ES-I3 (cell line): ENCODE data around the gene VTCN1.

ENCODE experiments used
- H3K36me3 ChIP-seq: 2 replicates; pipeline ENCODE4 v1.6.1; 2013; ENCODE audit warnings: mild to moderate bottlenecking, low read length, control low read depth, moderate library complexity; ENCODE audit not compliant: insufficient read depth
- H3K4me1 ChIP-seq: 2 replicates; pipeline ENCODE4 v1.6.1; 2013; ENCODE audit warnings: mild to moderate bottlenecking, control low read depth, low read length; ENCODE audit not compliant: insufficient read depth
- H3K9ac ChIP-seq: 2 replicates; pipeline ENCODE4 v1.6.1; 2013; ENCODE audit warnings: low read depth, mild to moderate bottlenecking, low read length, moderate library complexity
- H3K9me3 ChIP-seq: 2 replicates; pipeline ENCODE4 v1.6.1; 2013; ENCODE audit warnings: mild to moderate bottlenecking, low read length, moderate library complexity; ENCODE audit not compliant: control insufficient read depth, insufficient read depth

The VTCN1 gene

DNA sequence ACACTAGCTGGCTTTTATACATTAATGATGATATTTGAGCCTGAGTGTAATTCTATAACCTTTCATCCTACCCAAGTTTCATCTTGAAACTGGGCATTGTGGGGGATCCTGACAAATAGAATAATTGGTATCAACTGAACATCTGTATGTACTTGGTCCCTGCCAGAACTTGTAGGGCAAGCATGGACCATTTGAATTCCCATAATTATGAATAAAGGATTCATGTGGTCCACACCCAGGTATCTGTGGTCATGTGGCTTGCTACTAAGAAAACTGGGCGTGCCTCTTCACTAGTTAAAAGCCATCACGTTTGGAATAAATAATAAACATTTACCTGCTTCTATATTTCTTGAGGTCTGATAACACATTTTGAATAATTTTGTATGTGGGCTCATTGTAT, 20.6 kb upstream of the VTCN1 start:
- Histone ChIP-seq H3K9me3 (no peaks in the 10 kb centered on the region), H3K9ac (no peak overlapping the region), H3K4me1 (no peaks in the 10 kb centered on the region), H3K36me3 (no peaks in the 10 kb centered on the region)

DNA sequence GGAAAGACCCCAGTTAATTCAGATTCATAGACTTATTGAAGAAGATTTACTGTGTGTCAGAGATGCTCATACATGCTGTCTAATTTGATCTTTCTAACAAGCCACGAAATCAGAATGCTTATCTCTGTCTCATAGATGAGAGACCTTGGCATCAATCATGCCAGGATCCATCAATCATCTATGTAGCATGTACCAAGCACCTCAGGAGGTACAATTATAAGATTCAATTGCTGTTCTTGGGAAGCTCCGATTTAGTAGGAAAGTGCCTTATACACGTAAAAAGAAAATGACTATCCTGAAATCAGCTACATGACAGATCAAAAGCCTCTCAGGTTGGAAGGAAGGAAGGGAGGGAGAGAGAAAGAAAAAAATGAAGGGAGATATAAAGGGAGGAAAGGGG, 18.5 kb upstream of the VTCN1 start:
- H3K36me3 ChIP-seq: no peaks in the 10 kb centered on the region
- H3K9me3 ChIP-seq: no peaks in the 10 kb centered on the region
- H3K9ac ChIP-seq: no peak overlapping the region
- no peaks in the 10 kb centered on the region for H3K4me1 ChIP-seq

DNA sequence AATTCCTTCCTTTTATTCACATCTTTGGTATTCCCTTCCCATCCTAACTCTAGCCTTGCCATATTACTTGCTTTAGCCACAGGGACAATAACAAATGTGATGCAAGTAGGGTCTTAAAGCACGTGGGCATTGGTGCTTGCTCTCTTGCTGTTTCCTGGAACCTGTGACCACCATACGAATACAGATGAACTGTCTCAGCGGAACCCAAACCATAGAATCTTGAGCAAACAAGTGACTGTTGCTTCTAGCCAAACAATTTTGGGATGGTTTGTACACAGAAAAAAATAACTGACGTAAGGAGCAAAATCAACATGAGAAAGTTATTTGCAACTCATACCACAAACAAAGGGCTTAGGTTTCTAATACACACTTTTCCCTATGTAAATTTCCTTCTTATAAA, 15.2 kb upstream of the VTCN1 start:
- no peaks in the 10 kb centered on the region for H3K4me1 ChIP-seq
- H3K9me3 ChIP-seq: no peaks in the 10 kb centered on the region
- no peaks in the 10 kb centered on the region for H3K36me3 ChIP-seq
- no peak overlapping the region for H3K9ac ChIP-seq

DNA sequence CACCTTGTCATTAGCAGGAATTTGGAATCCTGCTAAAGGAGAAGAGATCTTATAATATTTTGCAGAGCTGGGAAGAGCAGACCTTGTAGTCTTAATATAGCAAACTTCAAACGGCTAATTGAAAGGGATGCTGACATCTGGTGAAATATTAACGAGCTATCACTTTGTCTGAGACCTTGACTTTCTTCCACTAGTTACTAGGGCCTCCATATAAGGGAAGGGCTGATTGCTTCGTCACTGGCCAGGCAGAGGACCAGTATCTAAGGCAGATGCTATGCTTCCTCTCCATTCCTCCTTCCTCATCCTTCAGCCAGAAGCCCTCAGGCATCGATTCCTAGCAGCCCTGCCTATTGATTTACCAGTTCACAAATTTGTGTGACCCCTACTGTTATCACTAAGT, 6.0 kb upstream of the VTCN1 start:
- Histone ChIP-seq H3K9me3 (peaks cover 2% of the 10 kb centered on the region; the same call in 1 of the 2 replicates), H3K9ac (no peak overlapping the region), H3K36me3 (no peaks in the 10 kb centered on the region), H3K4me1 (no peaks in the 10 kb centered on the region)

DNA sequence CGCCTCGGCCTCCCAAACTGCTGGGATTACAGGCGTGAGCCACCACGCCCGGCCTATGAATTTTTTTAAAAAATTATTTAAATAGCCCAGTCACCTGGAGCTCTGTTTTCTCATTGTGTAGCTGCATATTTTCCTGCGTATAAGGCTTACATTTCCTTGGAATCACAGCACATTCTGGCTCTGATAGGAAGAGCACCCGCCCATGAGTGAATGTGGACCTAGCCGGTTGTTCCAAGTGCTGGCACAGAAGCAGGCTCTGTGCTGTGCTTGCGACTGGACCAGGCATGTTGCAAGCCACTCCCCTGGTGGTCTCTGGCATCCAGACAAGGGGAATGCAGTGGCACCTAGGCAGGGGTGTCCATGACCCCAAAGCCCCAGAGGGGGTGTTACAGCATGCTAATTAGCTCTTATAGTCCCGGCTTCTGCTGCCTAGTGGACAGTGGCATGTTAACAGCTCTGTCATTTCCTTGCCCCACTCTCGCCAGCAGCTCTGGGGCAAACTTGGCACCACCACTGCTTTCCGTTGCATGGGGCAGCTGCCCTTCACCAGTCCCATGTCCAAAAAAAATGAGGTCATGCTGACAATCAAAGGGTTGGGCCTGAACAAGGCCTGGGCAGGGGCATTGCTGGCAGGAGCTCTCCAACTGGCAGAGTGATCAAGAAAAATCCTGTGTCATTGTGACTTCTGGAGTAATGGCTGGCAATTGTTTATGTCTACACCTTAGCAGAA, 5.2 kb upstream of the VTCN1 start:
- no peak overlapping the region for H3K9ac ChIP-seq
- H3K36me3 ChIP-seq: no peaks in the 10 kb centered on the region
- H3K4me1 ChIP-seq: no peaks in the 10 kb centered on the region
- H3K9me3 ChIP-seq: peaks cover 2% of the 10 kb centered on the region; the same call in 1 of the 2 replicates

DNA sequence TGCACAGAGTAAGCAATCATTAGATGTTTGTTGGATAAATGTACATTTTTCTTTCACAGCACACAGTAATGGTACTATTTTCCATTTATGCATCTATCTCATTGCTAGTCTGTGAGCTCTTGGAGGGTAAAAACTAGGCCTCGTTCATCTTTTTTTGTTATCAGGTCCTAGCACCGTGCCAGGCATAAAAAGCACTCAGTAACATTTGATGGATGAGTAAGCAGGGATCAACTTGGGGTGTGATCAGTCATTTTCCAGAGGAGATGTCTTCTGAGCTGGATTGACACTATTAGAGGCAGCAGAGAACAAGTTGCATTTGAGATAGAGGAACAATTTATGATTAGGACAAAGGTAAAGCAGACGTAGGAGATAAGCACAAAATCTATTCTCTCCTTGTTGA, 4.3 kb upstream of the VTCN1 start:
- Histone ChIP-seq H3K9ac (no peak overlapping the region), H3K9me3 (peaks cover 2% of the 10 kb centered on the region; the same call in 1 of the 2 replicates), H3K36me3 (no peaks in the 10 kb centered on the region), H3K4me1 (no peaks in the 10 kb centered on the region)

DNA sequence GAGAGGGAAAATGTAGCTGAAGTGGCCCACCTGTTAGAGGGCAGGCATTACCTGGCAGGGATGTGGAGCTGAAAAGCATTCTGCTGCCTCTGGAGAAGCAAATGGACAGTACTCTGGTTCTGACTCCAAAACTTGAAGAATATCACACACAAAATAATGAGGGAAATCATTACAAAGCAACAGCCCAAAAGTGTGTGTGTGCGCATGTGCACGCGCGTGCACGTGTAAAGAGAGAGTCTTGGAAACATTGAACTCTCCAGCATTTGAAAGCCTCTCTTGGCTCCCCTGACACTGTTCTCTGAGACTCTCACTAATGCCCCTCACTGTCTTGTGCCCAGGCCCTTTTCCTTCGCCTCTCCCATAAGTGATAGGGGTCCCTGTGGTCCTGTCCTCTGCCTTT, 2.3 kb upstream of the VTCN1 start:
- no peaks in the 10 kb centered on the region for H3K4me1 ChIP-seq
- no peak overlapping the region for H3K9ac ChIP-seq
- H3K9me3 ChIP-seq: peaks cover 2% of the 10 kb centered on the region; the same call in 1 of the 2 replicates
- no peaks in the 10 kb centered on the region for H3K36me3 ChIP-seq

DNA sequence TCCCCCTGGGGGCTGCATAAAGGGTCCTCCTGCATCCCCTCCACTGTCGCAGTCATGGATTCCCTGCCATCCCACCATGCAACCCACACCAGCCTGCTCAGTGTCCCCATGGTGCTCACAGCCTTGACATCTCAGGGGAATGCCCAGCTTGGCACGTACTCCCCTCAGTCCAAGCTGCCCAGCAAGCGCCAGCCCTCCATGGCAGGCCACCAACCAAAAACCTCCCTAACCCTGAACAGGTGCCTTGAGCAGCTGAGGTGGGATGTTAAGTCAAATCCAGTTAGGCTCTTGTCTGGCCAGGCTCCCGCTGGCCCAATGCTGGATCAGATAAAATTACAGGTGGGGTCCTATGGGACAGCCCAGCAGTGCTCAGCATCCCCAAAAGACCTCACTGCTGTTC, 341 bp downstream of the VTCN1 start:
- Histone ChIP-seq H3K9ac (no peak overlapping the region), H3K4me1 (no peaks in the 10 kb centered on the region), H3K36me3 (no peaks in the 10 kb centered on the region), H3K9me3 (no peaks in the 10 kb centered on the region)

DNA sequence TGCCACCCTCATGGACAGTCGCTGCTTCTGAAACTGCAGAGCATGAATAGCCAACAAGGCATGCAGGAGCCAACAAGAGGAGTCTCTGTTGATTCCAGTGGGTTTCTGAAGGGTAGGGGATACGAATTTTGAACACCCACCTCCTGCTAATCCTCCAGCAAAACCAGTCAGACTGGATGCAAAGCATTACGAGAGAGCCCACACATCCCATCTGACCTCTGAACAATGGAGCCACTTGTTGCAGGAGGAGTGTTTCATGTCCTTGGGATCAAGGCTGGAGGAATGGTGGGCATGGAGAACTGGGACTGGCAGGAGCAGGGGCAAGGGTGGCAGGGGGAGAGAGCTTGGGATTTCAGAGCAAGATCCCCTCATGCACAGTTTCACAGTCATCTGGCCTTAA, 1.6 kb downstream of the VTCN1 start:
- Histone ChIP-seq H3K36me3 (no peaks in the 10 kb centered on the region), H3K4me1 (no peaks in the 10 kb centered on the region), H3K9ac (no peak overlapping the region), H3K9me3 (no peaks in the 10 kb centered on the region)

DNA sequence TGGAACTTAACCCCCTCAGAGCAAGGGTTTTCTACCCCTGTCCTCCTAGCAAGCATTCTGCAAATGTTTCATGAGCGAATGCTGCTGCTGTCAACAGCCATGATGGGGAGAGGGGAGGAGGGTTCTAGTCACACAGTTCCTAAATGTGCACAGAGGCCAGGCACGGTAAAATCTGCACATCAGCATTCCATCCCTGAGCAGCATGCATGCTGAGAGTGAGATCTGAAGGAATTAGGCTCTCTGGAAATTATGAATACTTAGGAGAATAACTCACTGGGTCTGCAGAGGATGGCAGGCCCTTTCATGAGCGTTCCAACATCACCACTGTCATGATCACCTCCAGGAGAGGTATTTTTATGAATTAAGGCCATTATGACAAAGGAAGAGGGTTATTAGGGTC, 2.1 kb downstream of the VTCN1 start:
- Histone ChIP-seq H3K9ac (no peak overlapping the region), H3K36me3 (no peaks in the 10 kb centered on the region), H3K9me3 (no peaks in the 10 kb centered on the region), H3K4me1 (no peaks in the 10 kb centered on the region)

DNA sequence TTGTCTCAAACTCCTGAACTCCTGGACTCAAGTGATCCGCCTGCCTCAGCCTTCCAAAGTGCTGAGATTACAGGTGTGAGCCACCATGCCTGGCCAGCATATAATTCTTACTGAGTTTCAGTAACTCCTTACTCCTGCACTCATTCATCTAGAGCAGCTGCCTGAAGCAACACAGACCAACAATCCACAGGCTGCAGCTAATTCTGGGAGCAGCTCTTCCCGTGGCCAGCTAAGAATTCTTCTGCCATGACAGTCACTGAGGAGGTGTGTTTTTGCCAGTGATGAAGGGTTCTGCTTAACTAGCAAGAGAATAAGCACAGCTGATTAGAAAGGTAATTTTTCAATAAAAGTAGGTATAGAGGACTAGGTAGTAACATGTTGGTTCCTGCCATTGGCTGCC, 5.4 kb downstream of the VTCN1 start:
- H3K9me3 ChIP-seq: no peaks in the 10 kb centered on the region
- H3K36me3 ChIP-seq: no peaks in the 10 kb centered on the region
- H3K4me1 ChIP-seq: no peaks in the 10 kb centered on the region
- H3K9ac ChIP-seq: no peak overlapping the region

DNA sequence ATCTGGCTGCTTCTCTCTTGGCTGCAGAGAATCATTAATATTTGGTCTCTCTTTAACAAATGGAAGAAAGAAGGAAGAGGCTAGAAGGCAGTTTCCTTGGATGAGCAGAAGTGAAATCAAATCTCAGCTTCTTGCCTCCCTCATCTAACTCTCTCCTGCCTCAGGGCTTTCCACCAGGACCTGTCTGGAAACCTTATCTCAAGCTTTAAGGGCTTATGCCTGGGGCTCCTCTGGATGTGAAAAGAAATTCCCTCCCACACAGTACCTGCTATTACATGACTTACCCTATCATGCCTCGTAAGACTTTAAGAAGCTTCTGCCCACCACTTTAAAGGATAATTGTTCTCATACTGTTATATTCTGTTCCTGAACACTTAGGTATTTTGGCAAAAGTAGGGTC, 8.9 kb downstream of the VTCN1 start:
- Histone ChIP-seq H3K9ac (no peak overlapping the region), H3K4me1 (peaks cover 7% of the 10 kb centered on the region; the same call in 1 of the 2 replicates), H3K9me3 (no peaks in the 10 kb centered on the region)

DNA sequence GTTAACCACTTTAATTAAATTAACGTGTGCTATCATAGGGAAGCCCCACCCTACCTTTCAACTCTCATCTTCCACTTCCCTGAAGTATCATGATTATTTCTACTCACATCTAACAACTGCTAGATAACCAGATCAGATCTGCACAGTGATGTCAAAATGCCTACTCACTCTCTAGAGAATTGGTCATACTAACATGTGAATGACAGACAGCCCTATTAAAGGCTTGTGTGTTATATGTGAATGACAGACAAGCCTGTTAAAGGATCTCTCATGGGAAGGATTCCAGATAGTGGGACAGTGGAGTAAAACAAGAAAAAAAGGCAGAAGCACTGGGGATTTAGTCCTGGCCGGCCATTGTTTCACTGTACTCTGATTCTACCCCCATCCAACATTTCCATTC, 12.6 kb downstream of the VTCN1 start:
- H3K9me3 ChIP-seq: no peaks in the 10 kb centered on the region
- peaks cover 8% of the 10 kb centered on the region; the same call in 1 of the 2 replicates for H3K4me1 ChIP-seq
- H3K9ac ChIP-seq: no peak overlapping the region
- H3K36me3 ChIP-seq: no peaks in the 10 kb centered on the region

More for the DNA sequence above, 8.9 kb downstream of the VTCN1 start:
- no peaks in the 10 kb centered on the region for H3K36me3 ChIP-seq

DNA sequence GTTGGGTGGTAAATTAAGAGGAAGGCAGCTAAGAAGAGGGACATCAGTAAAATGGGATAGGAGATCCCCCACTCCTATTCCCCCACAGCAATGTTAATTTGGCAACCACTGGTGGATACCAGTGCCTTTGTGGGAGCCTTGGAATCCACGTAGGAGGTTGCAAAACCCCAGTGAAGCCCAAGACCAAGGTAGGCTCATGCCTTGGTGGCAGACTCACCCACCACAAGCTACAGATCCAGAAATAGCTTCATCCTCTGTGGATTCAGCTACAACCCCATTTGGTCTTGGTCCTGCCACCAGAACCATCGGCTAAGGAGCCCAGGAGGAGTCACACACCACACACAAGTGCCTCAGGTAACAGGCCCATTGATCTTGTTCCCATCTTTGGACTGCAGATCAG, 21.0 kb downstream of the VTCN1 start:
- Histone ChIP-seq H3K9ac (no peak overlapping the region), H3K9me3 (no peaks in the 10 kb centered on the region), H3K36me3 (no peaks in the 10 kb centered on the region), H3K4me1 (no peaks in the 10 kb centered on the region)

DNA sequence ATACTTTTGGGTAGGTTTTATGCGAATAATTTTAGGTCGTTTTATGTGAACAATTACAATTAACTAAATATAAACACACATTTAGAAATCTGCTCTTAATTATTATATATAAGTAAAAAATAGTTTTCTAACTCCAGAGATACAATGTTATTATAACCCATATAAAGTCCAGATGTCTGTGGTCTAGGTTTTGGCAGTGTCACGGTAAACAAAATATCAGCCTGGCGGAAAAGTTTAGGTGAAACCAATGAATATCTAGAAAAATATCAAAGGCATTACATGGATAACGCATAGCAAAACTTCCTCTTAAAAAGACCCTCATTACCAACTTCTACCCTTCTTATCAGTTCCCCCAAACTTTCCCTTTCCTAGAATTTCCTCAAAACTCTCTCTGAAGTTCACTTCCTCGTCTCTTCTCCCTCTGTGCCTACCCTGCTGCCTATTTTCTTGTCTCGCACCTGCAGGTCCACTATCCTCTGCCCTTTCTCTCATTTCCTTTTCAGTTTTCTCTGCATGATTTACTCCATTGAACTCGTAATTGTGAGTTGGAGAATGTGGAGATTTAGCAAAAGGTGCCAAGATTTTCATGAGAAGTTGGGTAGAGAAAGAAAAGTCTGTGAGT, 21.8 kb downstream of the VTCN1 start:
- Histone ChIP-seq H3K9me3 (no peaks in the 10 kb centered on the region), H3K9ac (no peak overlapping the region), H3K36me3 (no peaks in the 10 kb centered on the region), H3K4me1 (no peaks in the 10 kb centered on the region)
